IMR-90 (cell line): ENCODE measurements around the gene PSMG1. TPM values are rescaled to one million over a fixed set of nuclear protein-coding genes. Genes with fewer than 3 reads are reported as not detected.

Experiments
- ATAC-seq: fragments of 200-7000 bp; cut with Tn5 transposase; 2 replicates; pipeline ENCODE4 v1.9.1; 2020; ENCODE audit warnings: low read depth, mild to moderate bottlenecking, moderate library complexity
- BruUV-seq: library from RNA; stranded (reverse); fragments of 400-500 nt; replicated peaks from 2 replicates; lab custom pipeline; 2021; lab: Mats Ljungman, UMichigan
- CTCF ChIA-PET: fragments of 300-600 bp; formaldehyde crosslinking; extraction: SDS; loops from one replicate; lab custom pipeline; 2021; ENCODE audit warnings: antibody characterized with exemption; lab: Yijun Ruan, JAX
- POLR2A ChIA-PET: fragments of 300-600 bp; sonication (Branson Sonifier 250); formaldehyde crosslinking; loops from one replicate; lab custom pipeline; 2022; ENCODE audit warnings: antibody characterized with exemption; ENCODE audit not compliant: unreplicated experiment; lab: Charles Lee
- DNase-seq: peaks from one replicate; pipeline ENCODE4 v3.0.0; 2013
- H2AFZ ChIP-seq: replicated peaks from 2 replicates; pipeline ENCODE3; 2013; ENCODE audit warnings: low read length, mild to moderate bottlenecking; ENCODE audit not compliant: poor library complexity
- H2AK5ac ChIP-seq: 2 replicates; pipeline ENCODE4 v1.6.1; 2013; ENCODE audit warnings: low read depth, low read length, inconsistent platforms
- H2AK9ac ChIP-seq: replicated peaks from 2 replicates; pipeline ENCODE3; 2013; ENCODE audit warnings: mild to moderate bottlenecking, low read depth, low read length, moderate library complexity; ENCODE audit not compliant: poor library complexity
- H2BK120ac ChIP-seq: 2 replicates; pipeline ENCODE4 v1.6.1; 2013; ENCODE audit warnings: low read depth, low read length, inconsistent platforms
- H2BK15ac ChIP-seq: 3 replicates; pipeline ENCODE4 v1.6.1; 2013; ENCODE audit warnings: low read depth, low read length, inconsistent platforms
- H2BK20ac ChIP-seq: 2 replicates; pipeline ENCODE4 v1.6.1; 2013; ENCODE audit warnings: low read depth, mild to moderate bottlenecking, inconsistent platforms, low read length, moderate library complexity
- H2BK5ac ChIP-seq: 2 replicates; pipeline ENCODE4 v1.6.1; 2013; ENCODE audit warnings: mild to moderate bottlenecking, low read depth, low read length, inconsistent platforms; ENCODE audit not compliant: poor library complexity, severe bottlenecking
- H3K14ac ChIP-seq: replicated peaks from 2 replicates; pipeline ENCODE4 v1.6.1; 2013; ENCODE audit warnings: low read depth, low read length, inconsistent platforms
- H3K18ac ChIP-seq: 2 replicates; pipeline ENCODE4 v1.6.1; 2013; ENCODE audit warnings: low read depth, low read length, control low read depth
- H3K23ac ChIP-seq: 2 replicates; pipeline ENCODE4 v1.6.1; 2013; ENCODE audit warnings: low read depth, low read length, inconsistent platforms
- H3K27ac ChIP-seq: 2 replicates; pipeline ENCODE4 v1.5.1; 2013; ENCODE audit warnings: mild to moderate bottlenecking, control low read depth, low read length; ENCODE audit not compliant: insufficient read depth
- H3K27me3 ChIP-seq: 2 replicates; pipeline ENCODE4 v1.6.1; 2013; ENCODE audit warnings: low read length; ENCODE audit not compliant: control insufficient read depth, insufficient read depth
- H3K36me3 ChIP-seq: 2 replicates; pipeline ENCODE4 v1.6.1; 2013; ENCODE audit warnings: low read length, mixed read lengths; ENCODE audit not compliant: control insufficient read depth, insufficient read depth
- H3K4ac ChIP-seq: 2 replicates; pipeline ENCODE4 v1.6.1; 2013; ENCODE audit warnings: low read depth, low read length, inconsistent platforms
- H3K4me1 ChIP-seq: 2 replicates; pipeline ENCODE4 v1.6.1; 2013; ENCODE audit warnings: low read length, mixed read lengths; ENCODE audit not compliant: control insufficient read depth, insufficient read depth
- H3K4me2 ChIP-seq: 2 replicates; pipeline ENCODE4 v1.6.1; 2013; ENCODE audit warnings: low read depth, mild to moderate bottlenecking, control low read depth, low read length, moderate library complexity
- H3K4me3 ChIP-seq: 2 replicates; pipeline ENCODE4 v1.5.1; 2013; ENCODE audit warnings: low read depth, mild to moderate bottlenecking, control low read depth, low read length, moderate library complexity; ENCODE audit not compliant: insufficient read depth
- H3K56ac ChIP-seq: 2 replicates; pipeline ENCODE4 v1.6.1; 2013; ENCODE audit warnings: low read length, inconsistent platforms; ENCODE audit not compliant: insufficient read depth; ENCODE audit errors: extremely low read depth
- H3K79me1 ChIP-seq, 2 experiments: 2 replicates each; pipeline ENCODE4 v1.6.1; 2013; ENCODE audit warnings: low read length in 2 of 2, inconsistent platforms in 1 of 2, low read depth in 1 of 2
- H3K9ac ChIP-seq: 2 replicates; pipeline ENCODE4 v1.6.1; 2013; ENCODE audit warnings: low read depth, low read length, control low read depth
- H3K9me1 ChIP-seq: 2 replicates; pipeline ENCODE4 v1.6.1; 2013; ENCODE audit warnings: low read length, inconsistent platforms; ENCODE audit not compliant: insufficient read depth
- H3K9me3 ChIP-seq: 2 replicates; pipeline ENCODE4 v1.6.1; 2013; ENCODE audit warnings: low read length; ENCODE audit not compliant: control insufficient read depth, insufficient read depth
- H4K20me1 ChIP-seq: 2 replicates; pipeline ENCODE4 v1.6.1; 2013; ENCODE audit warnings: low read length, inconsistent platforms; ENCODE audit not compliant: insufficient read depth
- H4K5ac ChIP-seq: 2 replicates; pipeline ENCODE4 v1.6.1; 2013; ENCODE audit warnings: mild to moderate bottlenecking, low read depth, low read length, control low read depth
- H4K8ac ChIP-seq, 2 experiments: 2 replicates each; pipeline ENCODE4 v1.6.1; 2013; ENCODE audit warnings: low read depth in 2 of 2, low read length in 2 of 2, control low read depth in 1 of 2, inconsistent platforms in 1 of 2
- H4K91ac ChIP-seq: 2 replicates; pipeline ENCODE4 v1.6.1; 2013; ENCODE audit warnings: low read depth, low read length, inconsistent platforms; ENCODE audit not compliant: insufficient read depth
- BHLHE40 ChIP-seq: fragments of 150-350 bp; IDR thresholded peaks from 2 replicates; pipeline ENCODE4 v1.6.1; 2016; ENCODE audit warnings: mild to moderate bottlenecking, low read depth, low read length
- CEBPB ChIP-seq: IDR thresholded peaks from 2 replicates; pipeline ENCODE4 v1.6.1; 2012; ENCODE audit warnings: low read depth, low read length, improper control_type of control experiment
- CTCF ChIP-seq: conservative IDR thresholded peaks from 2 replicates; pipeline ENCODE4 v1.5.1; 2012; ENCODE audit warnings: mild to moderate bottlenecking, low read depth, low read length, improper control_type of control experiment
- ELK1 ChIP-seq: fragments of 150-350 bp; IDR thresholded peaks from 2 replicates; pipeline ENCODE4 v1.6.1; 2016; ENCODE audit warnings: low read depth, mild to moderate bottlenecking, low read length, moderate library complexity, borderline replicate concordance
- FOS ChIP-seq: fragments of 150-350 bp; IDR thresholded peaks from 2 replicates; pipeline ENCODE4 v1.6.1; 2016; ENCODE audit warnings: low read depth, low read length
- MAFK ChIP-seq: IDR thresholded peaks from 2 replicates; pipeline ENCODE4 v1.6.1; 2012; ENCODE audit warnings: low read depth, low read length, improper control_type of control experiment
- MXI1 ChIP-seq: IDR thresholded peaks from 2 replicates; pipeline ENCODE4 v1.6.1; 2012; ENCODE audit warnings: low read depth, mild to moderate bottlenecking, low read length, moderate library complexity, borderline replicate concordance
- POLR2A ChIP-seq: IDR thresholded peaks from 2 replicates; pipeline ENCODE4 v1.6.1; 2012; ENCODE audit warnings: mild to moderate bottlenecking, low read depth, low read length
- RCOR1 ChIP-seq: IDR thresholded peaks from 2 replicates; pipeline ENCODE4 v1.6.1; 2012; ENCODE audit warnings: mild to moderate bottlenecking, low read length, improper control_type of control experiment; ENCODE audit not compliant: insufficient replicate concordance
- RFX5 ChIP-seq: IDR thresholded peaks from 2 replicates; pipeline ENCODE4 v1.8.0; 2012; ENCODE audit warnings: low read depth, mild to moderate bottlenecking, low read length, moderate library complexity
- WGBS, 2 experiments: methylation state at CpG; one replicate each; pipeline versions ENCODE4 v1.1.5 to v1.1.7; 2013; ENCODE audit warnings: missing lambda C conversion rate in 2 of 2; ENCODE audit not compliant: insufficient read length in 1 of 2; ENCODE audit errors: extremely low coverage in 2 of 2; 5-methylcytosine and 5-hydroxymethylcytosine counted together
- dilution Hi-C: fragments of 300-500 bp; cut with HindIII; formaldehyde crosslinking; loops from one replicate; pipeline ENCODE4 v1.14.3; 2018; ENCODE audit warnings: low sequenced_read_pairs; ENCODE audit not compliant: unreplicated experiment
- in situ Hi-C: fragments of 300-500 bp; cut with MboI; formaldehyde crosslinking; loops from 3 replicates; pipeline ENCODE4 v1.14.3; 2019; ENCODE audit warnings: low sequenced_read_pairs, inconsistent platforms, mixed read lengths
- intact Hi-C: fragments of 100-400 bp; cut with micrococcal nuclease; formaldehyde crosslinking; loops from 2 replicates; pipeline ENCODE4 v1.10.0; 2022
- polyA plus RNA-seq, 3 experiments: library from polyadenylated mRNA; depleted of rRNA; stranded (reverse); fragments of >200 nt; gene quantifications; 2 replicates each; pipeline ENCODE4 v1.2.3, GENCODE V29; 2012; ENCODE audit warnings: low replicate concordance in 1 of 3
- total RNA-seq: library from RNA; depleted of rRNA; stranded (reverse); fragments of >200 nt; gene quantifications from 2 replicates; pipeline ENCODE4 v1.2.3, GENCODE V29; 2012

Gene PSMG1
- total and polyA plus RNA-seq, 2 of the 4 experiments (the other 2 are of a cell fraction), result 37.8 to 45.4 TPM

GRCh38 chr21:39153842-39154241, 29.4 kb downstream of the PSMG1 start:
- no peak overlapping the region for H3K27ac ChIP-seq
- no peak overlapping the region for H3K56ac ChIP-seq
- no peak overlapping the region for H3K18ac ChIP-seq
- no peak overlapping the region for H4K5ac ChIP-seq
- H4K20me1 ChIP-seq, result no peaks in the 10 kb centered on the region
- WGBS, 2 experiments, result 100% methylated on average over 1 of the region's 2 CpGs; no CpG with 5 or more reads in 1 of the 2 experiments
- no peak overlapping the region for H2BK5ac ChIP-seq
- no peaks in the 10 kb centered on the region for H3K36me3 ChIP-seq
- H3K4me1 ChIP-seq, result no peaks in the 10 kb centered on the region; the same call in 1 of the 2 replicates
- peaks cover 3% of the 10 kb centered on the region; the same call in 1 of the 2 replicates for H3K9me1 ChIP-seq
- H2AFZ ChIP-seq, result no peak overlapping the region
- ChIA-PET POLR2A (no interaction called here), CTCF (interaction anchor here (0.9 kb wide), 1 partner anchor 13 kb away, joined by 3 read pairs; no protein-coding TSS in a partner anchor)
- H3K23ac ChIP-seq, result no peak overlapping the region
- H3K4me3 ChIP-seq, result no peak overlapping the region
- H3K27me3 ChIP-seq, result peaks cover 15% of the 10 kb centered on the region
- ATAC-seq, result no peak
- no peak overlapping the region for H2AK9ac ChIP-seq
- TF ChIP-seq RCOR1 (no peak), POLR2A (no peak), CEBPB (no peak), MAFK (no peak), FOS (no peak), MXI1 (no peak), RFX5 (no peak), CTCF (no peak), BHLHE40 (no peak), ELK1 (no peak)
- DNase-seq, result no peak
- no peak overlapping the region for H3K4me2 ChIP-seq
- no peaks in the 10 kb centered on the region; the same call in 1 of the 2 replicates for H3K9me3 ChIP-seq
- in situ Hi-C loops (loop anchor here (25.0 kb wide), 1 partner anchor 767 kb away; no protein-coding TSS in a partner anchor), intact Hi-C loops (no loop called here), dilution Hi-C loops (no loop called here)
- H3K4ac ChIP-seq, result no peak overlapping the region
- no peak overlapping the region for H2BK120ac ChIP-seq
- no peak overlapping the region for H4K8ac ChIP-seq
- H3K14ac ChIP-seq, result no peak overlapping the region
- no peak overlapping the region for H2AK5ac ChIP-seq
- H3K79me1 ChIP-seq, result no peaks in the 10 kb centered on the region
- no peak overlapping the region for H2BK20ac ChIP-seq
- no TSS peak for BruUV-seq
- no peak overlapping the region for H3K9ac ChIP-seq
- H4K91ac ChIP-seq, result no peak overlapping the region
- H2BK15ac ChIP-seq, result no peak overlapping the region
